Stimulated activated CD4-positive, alpha-beta T cell treated with anti-CD3 and anti-CD28 coated beads, Interleukin-2, amount 100 ng/mL, for 4 hours (primary cell): Measurements from ENCODE around the gene CMC1.

Experiments used
- DNase-seq: peaks from one replicate; pipeline ENCODE4 v3.0.0-alpha.2; 2020; ENCODE audit warnings: low read depth

The CMC1 gene

GRCh38 chr3:28300345-28300962 lies 59.0 kb downstream of the CMC1 start:
- DNase-seq: no peak

- DNase-seq: no peak
Observed at GRCh38 chr3:28301688-28302087, 60.3 kb downstream of the CMC1 start.

- DNase-seq: no peak
Observed at GRCh38 chr3:28308196-28308595, 66.8 kb downstream of the CMC1 start.

GRCh38 chr3:28315711-28316110 lies 74.3 kb downstream of the CMC1 start:
- DNase-seq: no peak

- DNase-seq: no peak
Observed at GRCh38 chr3:28316226-28316625, 74.8 kb downstream of the CMC1 start.

- peak; percentile 13 for DNase-seq
Observed at GRCh38 chr3:28317438-28318022, 76.1 kb downstream of the CMC1 start.

GRCh38 chr3:28320981-28321380 lies 79.6 kb downstream of the CMC1 start:
- DNase-seq: no peak

- no peak for DNase-seq
Observed at GRCh38 chr3:28322464-28322863, 81.0 kb downstream of the CMC1 start.

GRCh38 chr3:28326458-28326926 lies 85.1 kb downstream of the CMC1 start:
- no peak for DNase-seq

- DNase-seq: no peak
Observed at GRCh38 chr3:28328188-28329151, 87.1 kb downstream of the CMC1 start.

- no peak for DNase-seq
Observed at GRCh38 chr3:28334552-28334951, 93.1 kb downstream of the CMC1 start.

GRCh38 chr3:28335246-28335645 lies 93.8 kb downstream of the CMC1 start:
- DNase-seq: no peak

GRCh38 chr3:28337230-28337629 lies 95.8 kb downstream of the CMC1 start:
- DNase-seq: no peak

- DNase-seq: no peak
Observed at GRCh38 chr3:28343144-28343543, 101.7 kb downstream of the CMC1 start.

- no peak for DNase-seq
Observed at GRCh38 chr3:28345690-28346089, 104.3 kb downstream of the CMC1 start.

- no peak for DNase-seq
Observed at GRCh38 chr3:28347374-28348264, 106.2 kb downstream of the CMC1 start.

GRCh38 chr3:28348265-28348628 lies 106.8 kb downstream of the CMC1 start:
- no peak for DNase-seq

- peak; percentile 89 for DNase-seq
Observed at GRCh38 chr3:28348629-28349468, 107.4 kb downstream of the CMC1 start, which contains the start of the genes AZI2 and ZCWPW2. TSS of gene AZI2 (minus strand) at chr3:28348824. CDS start at chr3:28340617, 8,207 bp downstream. TSS of gene ZCWPW2 (plus strand) at chr3:28348721. CDS start at chr3:28413069, 64,348 bp downstream.

- no peak for DNase-seq
Observed at GRCh38 chr3:28349469-28350000, 108.1 kb downstream of the CMC1 start.
